ENCODE data around the gene MLLT10. TPM values are rescaled to one million over a fixed set of nuclear protein-coding genes. Genes with fewer than 3 reads are reported as not detected.

MLLT10 gene
- total RNA-seq, 1 donor from 2014 or later = 32.3 TPM

- no peak for TF ChIP-seq CTCF (IDR thresholded peaks at IDR 0.05; ENCODE audit: insufficient read depth, low read length, poor library complexity, severe bottlenecking)
- H3K4me3 ChIP-seq (ENCODE audit: low read depth, low read length) = no peak overlapping the region
- no peaks in the 10 kb centered on the region for H3K27me3 ChIP-seq (ENCODE audit: control insufficient read depth, insufficient read depth, low read length)
- no peak for DNase-seq (ENCODE audit: low read depth)
- peaks cover 2% of the 10 kb centered on the region for H3K36me3 ChIP-seq (ENCODE audit: control insufficient read depth, insufficient read depth, low read length)
These were observed 121.7 kb downstream of the MLLT10 start for GRCh38 chr10:21655687-21656086.

GRCh38 chr10:21661087-21661486 is 127.1 kb downstream of the MLLT10 start:
- no peak for DNase-seq (ENCODE audit: low read depth)
- no peaks in the 10 kb centered on the region for H3K27me3 ChIP-seq (ENCODE audit: control insufficient read depth, insufficient read depth, low read length)
- no peak overlapping the region for H3K4me3 ChIP-seq (ENCODE audit: low read depth, low read length)
- no peaks in the 10 kb centered on the region for H3K36me3 ChIP-seq (ENCODE audit: control insufficient read depth, insufficient read depth, low read length)
- no peak for TF ChIP-seq CTCF (IDR thresholded peaks at IDR 0.05; ENCODE audit: insufficient read depth, low read length, poor library complexity, severe bottlenecking)

- Histone ChIP-seq H3K4me3 (ENCODE audit: low read depth, low read length) (no peak overlapping the region), H3K27me3 (ENCODE audit: control insufficient read depth, insufficient read depth, low read length) (no peaks in the 10 kb centered on the region), H3K36me3 (ENCODE audit: control insufficient read depth, insufficient read depth, low read length) (no peaks in the 10 kb centered on the region)
- no peak for TF ChIP-seq CTCF (IDR thresholded peaks at IDR 0.05; ENCODE audit: insufficient read depth, low read length, poor library complexity, severe bottlenecking)
- DNase-seq (ENCODE audit: low read depth) = no peak
These were observed 127.9 kb downstream of the MLLT10 start for GRCh38 chr10:21661935-21662334.

- DNase-seq (ENCODE audit: low read depth) = no peak
- no peak overlapping the region for H3K4me3 ChIP-seq (ENCODE audit: low read depth, low read length)
- TF ChIP-seq CTCF (IDR thresholded peaks at IDR 0.05; ENCODE audit: insufficient read depth, low read length, poor library complexity, severe bottlenecking) = no peak
- no peaks in the 10 kb centered on the region for H3K36me3 ChIP-seq (ENCODE audit: control insufficient read depth, insufficient read depth, low read length)
- H3K27me3 ChIP-seq (ENCODE audit: control insufficient read depth, insufficient read depth, low read length) = no peaks in the 10 kb centered on the region
These were observed 128.6 kb downstream of the MLLT10 start for GRCh38 chr10:21662635-21663034.

- no peak for TF ChIP-seq CTCF (IDR thresholded peaks at IDR 0.05; ENCODE audit: insufficient read depth, low read length, poor library complexity, severe bottlenecking)
- no peaks in the 10 kb centered on the region for H3K36me3 ChIP-seq (ENCODE audit: control insufficient read depth, insufficient read depth, low read length)
- no peak overlapping the region for H3K4me3 ChIP-seq (ENCODE audit: low read depth, low read length)
- DNase-seq (ENCODE audit: low read depth) = no peak
- no peaks in the 10 kb centered on the region for H3K27me3 ChIP-seq (ENCODE audit: control insufficient read depth, insufficient read depth, low read length)
These were observed 134.8 kb downstream of the MLLT10 start for GRCh38 chr10:21668831-21669230.

- no peak overlapping the region for H3K4me3 ChIP-seq (ENCODE audit: low read depth, low read length)
- DNase-seq (ENCODE audit: low read depth) = no peak
- TF ChIP-seq CTCF (IDR thresholded peaks at IDR 0.05; ENCODE audit: insufficient read depth, low read length, poor library complexity, severe bottlenecking) = no peak
- H3K36me3 ChIP-seq (ENCODE audit: control insufficient read depth, insufficient read depth, low read length) = no peaks in the 10 kb centered on the region
- no peaks in the 10 kb centered on the region for H3K27me3 ChIP-seq (ENCODE audit: control insufficient read depth, insufficient read depth, low read length)
These were observed 136.4 kb downstream of the MLLT10 start for GRCh38 chr10:21670391-21670790.
